ENCODE measurements around the gene GNAI2. TPM values are rescaled to one million over a fixed set of nuclear protein-coding genes. Genes with fewer than 3 reads are reported as not detected.
"Not testable (repeated sequence)": the region's sequence is repeated elsewhere in the genome, so short reads cannot be mapped to it uniquely, and the experiment has no call there.

The GNAI2 gene
- polyA plus RNA-seq, 1 donor: 158 TPM

GRCh38 chr3:50264383-50264963, 28.5 kb downstream of the GNAI2 start:
- DNase-seq (ENCODE audit: low read depth): peak; percentile 63

- DNase-seq (ENCODE audit: low read depth): no peak
These were observed 29.0 kb downstream of the GNAI2 start for GRCh38 chr3:50264964-50265485.

- DNase-seq (ENCODE audit: low read depth): no peak
These were observed 29.6 kb downstream of the GNAI2 start for GRCh38 chr3:50265571-50265970.

- no peak for DNase-seq (ENCODE audit: low read depth)
These were observed 30.0 kb downstream of the GNAI2 start for GRCh38 chr3:50266017-50266416.

GRCh38 chr3:50266836-50267235, 30.8 kb downstream of the GNAI2 start:
- DNase-seq (ENCODE audit: low read depth): no peak

- no peak for DNase-seq (ENCODE audit: low read depth)
These were observed 31.4 kb downstream of the GNAI2 start for GRCh38 chr3:50267280-50267913.

- no peak for DNase-seq (ENCODE audit: low read depth)
These were observed 32.3 kb downstream of the GNAI2 start for GRCh38 chr3:50268276-50268675.

GRCh38 chr3:50268703-50269451, 32.9 kb downstream of the GNAI2 start, which contains the start of gene SEMA3B:
SEMA3B (plus strand) TSS chr3:50269147; CDS start chr3:50269241, 94 bp downstream.
- DNase-seq (ENCODE audit: low read depth): no peak

- DNase-seq (ENCODE audit: low read depth): no peak
These were observed 33.5 kb downstream of the GNAI2 start for GRCh38 chr3:50269460-50269859.

- DNase-seq (ENCODE audit: low read depth): no peak
These were observed 34.0 kb downstream of the GNAI2 start for GRCh38 chr3:50269977-50270413.

GRCh38 chr3:50270422-50271224, 34.6 kb downstream of the GNAI2 start:
- DNase-seq (ENCODE audit: low read depth): no peak

GRCh38 chr3:50271314-50271936, 35.4 kb downstream of the GNAI2 start:
- no peak for DNase-seq (ENCODE audit: low read depth)

GRCh38 chr3:50272538-50272910, 36.5 kb downstream of the GNAI2 start:
- DNase-seq (ENCODE audit: low read depth): not testable (repeated sequence)

GRCh38 chr3:50272911-50273688, 37.1 kb downstream of the GNAI2 start:
- no peak for DNase-seq (ENCODE audit: low read depth)

- no peak for DNase-seq (ENCODE audit: low read depth)
These were observed 37.7 kb downstream of the GNAI2 start for GRCh38 chr3:50273689-50274065.

GRCh38 chr3:50274371-50275104, 38.5 kb downstream of the GNAI2 start:
- DNase-seq (ENCODE audit: low read depth): no peak

GRCh38 chr3:50275141-50275995, 39.4 kb downstream of the GNAI2 start:
- DNase-seq (ENCODE audit: low read depth): no peak

- DNase-seq (ENCODE audit: low read depth): no peak
These were observed 40.2 kb downstream of the GNAI2 start for GRCh38 chr3:50275996-50276761.

All from forelimb muscle (tissue), 1 donor.